Embryonic facial prominence (tissue), 1 donor: ENCODE results near the gene CSNK1G1.
"Not testable (repeated sequence)": the region's sequence is repeated elsewhere in the genome, so short reads cannot be mapped to it uniquely, and the experiment has no call there.

ENCODE experiments used
- DNase-seq: peaks from one replicate; pipeline ENCODE4 v3.0.0-alpha.2; 2016; ENCODE audit errors: extremely low spot score

CSNK1G1 gene

GRCh38 chr15:64349375-64349774, 6.6 kb downstream of the CSNK1G1 start:
- no peak for DNase-seq

- no peak for DNase-seq
Observed at GRCh38 chr15:64348455-64348854, 7.5 kb downstream of the CSNK1G1 start.

- DNase-seq = not testable (repeated sequence)
Observed at GRCh38 chr15:64346242-64346641, 9.7 kb downstream of the CSNK1G1 start.

GRCh38 chr15:64344651-64345294, 11.2 kb downstream of the CSNK1G1 start:
- DNase-seq = no peak

- DNase-seq = no peak
Observed at GRCh38 chr15:64343841-64344240, 12.1 kb downstream of the CSNK1G1 start.

GRCh38 chr15:64343222-64343621, 12.8 kb downstream of the CSNK1G1 start:
- no peak for DNase-seq

GRCh38 chr15:64341961-64342360, 14.0 kb downstream of the CSNK1G1 start:
- no peak for DNase-seq

- DNase-seq = no peak
Observed at GRCh38 chr15:64340355-64340754, 15.6 kb downstream of the CSNK1G1 start.

GRCh38 chr15:64337761-64338160, 18.2 kb downstream of the CSNK1G1 start:
- no peak for DNase-seq

- DNase-seq = no peak
Observed at GRCh38 chr15:64333986-64334929, 21.7 kb downstream of the CSNK1G1 start.

GRCh38 chr15:64333516-64333915, 22.5 kb downstream of the CSNK1G1 start:
- DNase-seq = no peak

- not testable (repeated sequence) for DNase-seq
Observed at GRCh38 chr15:64331668-64332067, 24.3 kb downstream of the CSNK1G1 start.

GRCh38 chr15:64326975-64327374, 29.0 kb downstream of the CSNK1G1 start:
- DNase-seq = not testable (repeated sequence)

GRCh38 chr15:64326458-64326857, 29.5 kb downstream of the CSNK1G1 start:
- not testable (repeated sequence) for DNase-seq

GRCh38 chr15:64324165-64324877, 31.7 kb downstream of the CSNK1G1 start:
- DNase-seq = no peak

GRCh38 chr15:64315216-64315615, 40.8 kb downstream of the CSNK1G1 start:
- DNase-seq = no peak

GRCh38 chr15:64314456-64314855, 41.5 kb downstream of the CSNK1G1 start:
- DNase-seq = peak; percentile 7

- no peak for DNase-seq
Observed at GRCh38 chr15:64311566-64311965, 44.4 kb downstream of the CSNK1G1 start.

GRCh38 chr15:64310036-64310435, 45.9 kb downstream of the CSNK1G1 start:
- DNase-seq = no peak

- no peak for DNase-seq
Observed at GRCh38 chr15:64305261-64305660, 50.7 kb downstream of the CSNK1G1 start.

- DNase-seq = no peak
Observed at GRCh38 chr15:64289550-64289949, 66.4 kb downstream of the CSNK1G1 start.

GRCh38 chr15:64288999-64289398, 67.0 kb downstream of the CSNK1G1 start:
- no peak for DNase-seq
